ENCODE measurements around the gene CFAP97D1.

DNA sequence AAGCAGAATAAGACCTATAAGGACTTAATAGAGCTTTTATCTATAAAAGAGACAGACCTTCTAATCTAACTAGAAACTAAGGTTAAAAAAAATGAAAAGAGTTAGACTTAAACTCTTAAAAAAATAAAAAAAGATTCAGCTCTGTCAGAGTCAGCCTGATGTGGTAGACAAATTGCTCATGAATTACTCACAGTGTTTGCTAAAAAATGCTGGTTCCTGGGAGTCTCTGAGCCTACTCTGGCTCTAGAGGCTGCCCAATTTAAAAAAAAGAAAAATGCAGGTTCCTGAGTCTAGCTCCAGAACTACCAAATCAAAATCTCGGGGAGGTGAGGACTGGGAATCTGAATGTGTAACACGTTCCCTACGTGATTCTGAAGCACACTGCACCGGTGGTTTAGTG, 39.7 kb upstream of the CFAP97D1 start:
- TF ChIP-seq, protein P1, sequence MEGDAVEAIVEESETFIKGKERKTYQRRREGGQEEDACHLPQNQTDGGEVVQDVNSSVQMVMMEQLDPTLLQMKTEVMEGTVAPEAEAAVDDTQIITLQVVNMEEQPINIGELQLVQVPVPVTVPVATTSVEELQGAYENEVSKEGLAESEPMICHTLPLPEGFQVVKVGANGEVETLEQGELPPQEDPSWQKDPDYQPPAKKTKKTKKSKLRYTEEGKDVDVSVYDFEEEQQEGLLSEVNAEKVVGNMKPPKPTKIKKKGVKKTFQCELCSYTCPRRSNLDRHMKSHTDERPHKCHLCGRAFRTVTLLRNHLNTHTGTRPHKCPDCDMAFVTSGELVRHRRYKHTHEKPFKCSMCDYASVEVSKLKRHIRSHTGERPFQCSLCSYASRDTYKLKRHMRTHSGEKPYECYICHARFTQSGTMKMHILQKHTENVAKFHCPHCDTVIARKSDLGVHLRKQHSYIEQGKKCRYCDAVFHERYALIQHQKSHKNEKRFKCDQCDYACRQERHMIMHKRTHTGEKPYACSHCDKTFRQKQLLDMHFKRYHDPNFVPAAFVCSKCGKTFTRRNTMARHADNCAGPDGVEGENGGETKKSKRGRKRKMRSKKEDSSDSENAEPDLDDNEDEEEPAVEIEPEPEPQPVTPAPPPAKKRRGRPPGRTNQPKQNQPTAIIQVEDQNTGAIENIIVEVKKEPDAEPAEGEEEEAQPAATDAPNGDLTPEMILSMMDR (IDR thresholded peaks at IDR 0.05), result no peak
- no peak for TF ChIP-seq POLR2A (IDR thresholded peaks at IDR 0.05)
